GM21576 (cell line): ENCODE results near the gene PRKAG1.
"Not testable (repeated sequence)": the region's sequence is repeated elsewhere in the genome, so short reads cannot be mapped to it uniquely, and the experiment has no call there.

Source experiments
- ATAC-seq: cut with Tn5 transposase; IDR thresholded peaks from one replicate; pipeline ENCODE4 v1.9.1; 2021; ENCODE audit warnings: mild to moderate bottlenecking, moderate library complexity; ENCODE audit not compliant: unreplicated experiment

PRKAG1 gene

DNA sequence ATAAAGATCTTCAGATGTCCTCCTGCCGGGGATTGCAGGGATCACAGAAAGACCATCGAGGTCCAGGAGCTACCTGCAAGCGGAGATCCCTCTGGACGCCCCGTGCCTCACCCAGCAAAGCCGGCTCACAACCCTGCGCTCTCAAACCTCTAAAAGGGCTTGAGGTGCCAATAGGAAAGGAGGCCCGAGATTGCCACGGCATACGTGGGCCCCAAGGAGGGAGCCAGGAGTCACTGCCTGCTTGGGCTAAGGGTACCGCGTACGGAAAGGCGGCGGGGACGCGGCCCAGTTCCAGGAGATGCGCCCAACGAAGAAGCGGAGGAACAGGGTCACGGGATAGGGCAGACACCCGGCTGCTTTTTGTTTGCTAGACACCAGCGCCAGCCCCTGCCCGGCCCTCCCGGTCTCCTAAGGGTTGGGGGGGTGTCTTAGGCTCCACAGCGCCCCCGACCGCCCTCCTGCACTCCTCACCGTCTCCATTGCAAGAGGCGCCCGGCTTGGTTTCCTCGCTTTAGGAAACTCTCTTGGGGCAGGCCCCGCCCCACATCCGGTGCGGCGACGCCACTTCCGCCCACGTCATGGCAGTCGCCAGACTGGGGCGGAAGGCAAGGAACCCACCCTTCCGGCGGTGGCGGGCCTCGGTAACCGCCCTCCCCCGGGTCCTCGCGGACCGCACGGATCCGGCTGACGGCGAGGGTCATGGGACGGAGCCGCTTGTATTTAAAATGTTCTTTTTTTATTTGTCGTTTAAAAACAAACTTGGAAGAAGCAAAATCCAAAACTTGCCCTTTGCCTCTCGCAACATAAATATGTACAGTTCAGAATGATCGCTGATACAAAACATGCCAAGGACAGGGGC is at the start of gene PRKAG1:
PRKAG1 (minus strand) TSS at position 516 of the 859 bp plus-strand sequence; CDS start at position 480, 36 bp downstream.
- ATAC-seq: peak; percentile 84

DNA sequence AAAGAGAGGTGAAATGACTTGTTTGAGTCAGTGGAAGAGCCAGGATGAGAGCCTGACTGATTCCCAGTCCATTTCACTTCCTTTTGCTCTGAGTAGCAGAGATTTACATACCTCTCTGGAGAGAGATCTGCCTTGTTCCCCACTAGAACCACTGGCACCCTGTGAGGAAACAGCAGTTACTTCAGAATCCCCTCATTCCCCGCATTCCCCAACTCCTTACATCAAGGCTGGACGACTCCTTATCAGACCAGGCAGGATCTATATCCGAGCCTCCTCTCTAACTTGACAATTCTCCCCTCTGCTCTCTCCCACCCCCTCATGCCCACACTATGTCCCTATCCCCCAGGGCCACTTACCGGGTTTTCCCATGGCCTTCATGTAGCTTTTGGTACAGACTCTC is 47.5 kb upstream of the PRKAG1 start:
- no peak for ATAC-seq

DNA sequence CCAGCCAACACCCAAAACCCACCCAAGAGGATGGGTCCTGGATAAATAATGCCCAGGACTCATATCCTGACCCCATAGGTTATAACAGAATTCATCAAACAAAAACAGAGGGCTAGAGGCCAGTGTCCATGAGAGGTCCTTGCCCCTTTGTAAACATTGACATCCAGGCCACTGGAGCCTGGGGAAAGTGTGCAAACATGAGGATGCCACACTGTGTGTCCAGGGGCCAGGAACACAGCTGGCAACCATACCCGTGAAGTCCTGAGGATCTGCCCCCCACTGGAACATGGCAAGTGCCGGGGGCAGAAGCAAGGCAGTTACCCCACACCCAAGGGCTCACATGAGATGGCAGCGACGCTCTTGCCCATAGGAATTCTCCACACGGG is 46.2 kb upstream of the PRKAG1 start:
- ATAC-seq: no peak

DNA sequence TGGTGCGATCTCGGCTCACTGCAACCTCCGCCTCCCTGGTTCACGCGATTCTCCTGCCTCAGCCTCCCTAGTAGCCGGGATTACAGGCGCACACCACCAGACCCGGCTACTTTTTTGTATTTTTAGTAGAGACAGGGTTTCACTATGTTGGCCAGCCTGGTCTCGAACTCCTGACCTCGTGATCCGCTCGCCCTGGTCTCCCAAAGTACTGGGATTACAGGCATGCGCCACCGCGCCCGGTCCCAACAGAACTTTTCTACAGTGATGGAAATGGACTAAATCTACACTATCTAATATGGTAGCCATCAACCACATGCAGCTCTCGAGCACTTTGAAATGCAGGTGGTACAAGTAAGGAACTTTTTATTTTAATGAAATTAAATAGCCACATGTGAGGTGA is 43.3 kb upstream of the PRKAG1 start:
- not testable (repeated sequence) for ATAC-seq

DNA sequence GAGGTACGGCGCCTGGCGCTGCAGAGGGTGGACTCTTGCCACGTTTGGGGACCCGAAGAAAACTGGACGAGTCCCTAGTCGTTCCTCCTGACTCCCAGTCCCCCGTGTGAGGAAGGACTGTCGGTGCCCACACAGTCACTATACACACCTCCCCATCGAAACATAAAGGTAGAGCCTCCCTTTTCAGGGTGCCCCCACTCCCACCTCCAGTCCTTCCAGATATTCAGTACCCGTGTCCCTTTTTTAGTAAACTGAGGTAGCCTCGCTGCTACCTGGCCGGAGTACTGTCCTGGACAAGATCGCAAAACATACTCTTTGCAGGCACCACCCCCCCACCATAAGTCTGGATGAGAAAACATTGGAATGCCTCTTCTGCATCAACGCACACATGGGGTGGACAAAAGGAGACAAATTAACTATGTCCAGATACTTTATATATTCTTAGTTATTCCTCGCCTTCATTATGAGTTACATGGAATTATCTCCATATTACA is 42.6 kb upstream of the PRKAG1 start:
- ATAC-seq: no peak

DNA sequence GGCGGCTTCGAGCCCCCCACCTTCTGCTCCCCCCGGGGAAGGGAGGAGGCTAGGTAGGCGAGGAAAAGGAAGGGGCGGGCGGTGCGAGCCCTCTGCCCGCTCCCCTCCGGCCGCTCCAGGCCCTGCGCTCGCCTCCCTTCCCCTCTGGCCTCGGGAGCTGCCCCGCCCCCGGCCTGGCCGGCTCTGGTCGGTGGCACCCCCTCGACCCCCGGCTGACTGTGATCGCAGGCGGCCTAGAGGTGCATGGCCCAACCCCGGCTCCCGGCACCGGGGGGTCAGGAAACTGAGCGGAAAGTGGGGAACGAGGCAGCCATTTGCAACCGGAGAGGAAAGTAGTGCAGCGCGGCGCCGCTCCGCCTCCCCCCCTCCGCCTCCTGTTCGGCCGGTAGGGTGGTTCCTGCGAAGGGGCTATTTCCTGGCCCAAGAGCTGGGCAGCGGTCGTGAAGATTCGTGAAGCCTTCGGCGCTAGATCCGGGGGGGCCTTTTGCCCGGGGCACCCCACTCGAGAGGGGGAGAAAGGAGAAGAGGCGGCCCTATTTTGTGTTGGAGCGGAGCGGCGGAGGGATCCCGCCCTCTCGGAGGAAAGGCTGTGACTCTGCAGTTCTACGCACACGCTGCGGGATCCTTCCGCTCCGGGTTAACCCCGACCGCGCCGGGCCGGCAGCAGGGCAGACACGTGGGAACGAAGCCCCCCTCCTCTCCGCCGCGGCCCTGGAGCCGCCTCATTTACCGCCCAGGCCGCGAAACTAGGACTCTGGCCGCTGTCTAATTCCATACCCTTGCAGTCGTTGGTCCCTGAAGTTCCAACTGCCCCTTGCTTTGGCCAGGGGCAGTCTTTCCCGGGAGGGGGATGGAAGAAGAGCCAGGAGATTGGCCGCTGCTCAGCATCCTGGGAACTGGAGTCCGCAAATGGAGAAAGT is 41.9 kb upstream of the PRKAG1 start, which contains the start of gene KMT2D:
KMT2D (minus strand) TSS at position 558 of the 920 bp plus-strand sequence. CDS start 5,470 bp downstream, outside the sequence.
- no peak for ATAC-seq

DNA sequence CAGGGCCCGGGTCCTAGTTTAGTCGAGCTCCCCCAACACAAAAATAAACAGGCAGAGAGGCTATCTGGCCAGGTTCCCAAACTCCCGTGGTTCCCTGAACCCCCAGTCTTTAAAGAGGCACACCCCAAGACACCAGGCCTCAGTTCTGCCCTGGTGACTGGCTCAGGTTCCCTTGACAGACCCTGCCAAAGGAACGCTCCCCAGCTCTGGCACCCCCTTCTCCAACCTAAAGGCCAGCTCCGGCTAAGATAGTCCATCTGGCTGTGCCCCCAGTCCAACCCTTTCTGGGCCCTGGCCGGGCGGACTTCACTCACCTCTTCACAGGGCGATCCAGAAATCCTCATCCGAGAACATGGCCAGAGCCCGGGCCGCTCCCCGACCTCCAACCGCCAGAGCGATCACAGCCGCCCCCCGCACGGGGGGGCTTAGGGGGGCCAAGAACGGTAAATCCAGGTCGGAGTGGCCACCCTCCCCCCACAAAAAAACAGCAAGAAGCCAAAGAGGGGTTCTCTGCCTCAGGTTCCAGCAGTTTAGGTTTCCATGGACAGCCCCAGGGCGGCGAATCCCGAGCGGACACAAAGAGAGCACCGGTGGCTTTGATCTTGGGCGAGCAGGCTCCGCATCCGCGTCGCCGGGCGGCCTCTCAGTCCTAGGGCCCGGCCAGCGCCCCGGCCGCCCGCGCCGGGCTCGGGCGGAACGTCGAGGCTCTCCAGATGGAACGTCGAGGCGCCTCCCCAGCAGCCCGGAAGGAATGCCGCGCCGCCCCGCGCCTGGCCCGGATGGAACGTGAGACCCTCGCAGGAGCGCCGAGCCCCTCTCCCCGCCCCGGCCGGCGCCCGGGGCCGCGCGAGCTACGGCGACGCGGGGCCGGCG is 41.0 kb upstream of the PRKAG1 start:
- ATAC-seq: no peak

DNA sequence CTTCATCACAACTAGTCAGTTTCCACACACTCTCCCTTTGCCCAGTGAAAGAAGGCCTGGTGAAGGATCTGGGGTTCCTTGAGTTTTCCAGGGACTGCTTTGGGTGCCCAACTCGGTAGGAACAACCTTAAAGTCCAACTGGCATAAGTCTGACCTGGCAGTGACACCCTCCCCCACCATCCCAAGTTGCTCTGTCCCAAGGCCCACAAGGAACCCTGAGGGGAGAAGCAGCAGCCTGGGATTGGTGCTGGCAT is 40.4 kb upstream of the PRKAG1 start:
- ATAC-seq: no peak

DNA sequence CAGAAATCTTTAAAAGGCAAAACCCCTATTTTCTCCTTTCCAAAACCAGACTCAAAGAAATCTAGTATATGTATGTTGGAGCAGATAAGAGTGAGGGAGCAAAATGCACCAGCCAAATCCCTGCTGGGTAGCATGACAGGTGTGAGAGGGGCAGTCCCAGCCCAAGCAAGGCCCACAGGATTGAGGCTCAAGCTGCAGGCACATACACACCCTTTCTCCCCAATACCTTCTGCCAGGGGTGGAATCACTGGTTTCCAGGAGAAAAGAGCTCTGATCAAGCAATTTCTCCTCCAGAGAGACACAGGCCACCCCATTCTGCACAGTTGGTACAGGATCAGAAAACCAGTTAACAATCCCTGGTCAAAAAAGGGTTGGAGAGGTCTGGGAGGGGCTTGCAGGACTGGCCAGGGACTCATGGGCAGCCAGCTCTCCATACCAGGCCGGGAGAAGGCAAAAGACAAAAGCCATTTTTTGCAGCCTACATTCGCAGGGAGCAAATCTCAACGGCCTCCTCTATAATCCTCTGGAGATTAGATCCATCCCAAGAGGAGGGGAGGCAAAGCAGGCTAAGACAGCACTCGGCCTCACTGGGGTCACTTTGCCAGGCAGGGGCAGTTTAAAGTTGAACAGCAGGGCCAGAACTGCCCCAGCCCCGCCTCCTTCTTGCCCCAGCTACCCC is 39.9 kb upstream of the PRKAG1 start:
- ATAC-seq: no peak

DNA sequence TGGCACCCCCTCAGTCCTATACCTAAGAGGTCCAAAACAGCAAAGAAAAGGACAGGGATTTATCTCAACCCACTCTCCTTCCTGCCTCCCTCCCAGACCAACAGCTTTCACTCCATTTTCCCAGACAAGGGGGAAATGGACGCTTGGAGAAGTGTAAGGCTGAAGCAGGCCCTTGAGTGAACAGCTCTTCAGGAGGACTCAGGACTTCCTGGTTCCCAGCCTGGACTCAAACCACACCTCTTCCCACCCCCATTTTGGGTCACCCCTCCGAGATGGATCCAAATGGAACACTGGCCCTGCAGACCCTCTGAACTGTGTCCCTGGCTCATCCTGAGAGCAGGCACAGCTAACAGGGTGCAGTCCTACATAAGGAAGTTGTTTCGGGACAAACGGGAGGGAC is 39.3 kb upstream of the PRKAG1 start:
- no peak for ATAC-seq

DNA sequence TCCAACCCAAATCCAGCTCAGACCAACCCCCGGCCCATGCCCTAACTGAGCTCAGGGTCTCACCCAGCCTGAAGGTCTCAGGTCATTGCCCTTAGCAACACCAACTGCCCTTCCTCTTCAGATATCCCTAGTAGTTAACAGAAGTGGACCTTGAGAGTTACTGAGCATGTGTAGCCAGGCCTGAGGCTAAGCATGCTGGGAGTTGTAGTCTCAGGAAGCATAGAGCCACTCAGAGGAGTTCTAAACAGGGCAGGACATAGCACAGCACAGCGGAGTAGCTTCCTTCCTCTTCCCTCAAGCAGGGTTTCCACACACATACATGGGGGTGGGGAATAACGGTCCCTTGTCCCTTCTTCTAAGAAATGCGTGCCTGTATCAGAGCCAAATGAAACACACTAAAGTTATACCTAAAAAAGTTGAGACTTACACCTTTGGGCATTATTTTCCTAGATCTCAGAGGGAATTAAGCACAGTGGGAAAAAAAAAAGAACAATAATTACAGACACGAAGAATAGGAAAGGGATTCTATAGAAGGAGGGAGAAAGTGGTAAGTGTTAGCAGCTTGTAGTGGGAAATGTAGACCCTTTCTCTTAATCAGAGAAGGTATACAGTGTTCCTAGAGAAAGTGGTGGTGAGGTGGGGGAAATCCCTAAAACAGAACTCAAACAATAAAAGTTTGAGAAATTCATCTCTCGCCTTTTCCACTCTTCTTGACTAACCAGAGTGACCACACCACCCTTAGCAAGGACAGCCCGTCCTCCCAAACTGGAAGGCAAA is 37.6 kb upstream of the PRKAG1 start:
- peak; percentile 68 for ATAC-seq

DNA sequence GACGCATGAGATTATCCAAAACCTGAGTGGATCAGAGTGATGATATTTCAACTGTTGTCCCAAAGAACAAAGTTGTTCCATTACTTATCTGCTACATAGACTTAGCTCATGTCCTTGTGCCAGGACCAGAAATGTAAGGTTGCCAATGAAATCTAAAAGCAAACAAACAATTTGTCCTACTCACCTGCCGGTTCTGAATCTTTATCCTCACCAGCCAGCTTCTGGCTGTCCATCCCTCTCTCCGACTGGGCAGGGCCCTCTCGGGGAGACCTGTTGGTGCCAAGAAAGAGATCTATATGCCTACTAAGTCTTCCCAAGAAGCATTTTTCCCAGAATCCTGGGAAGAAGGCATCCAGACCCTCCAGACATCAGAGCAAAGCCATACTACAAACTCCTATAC is 36.5 kb upstream of the PRKAG1 start:
- no peak for ATAC-seq

DNA sequence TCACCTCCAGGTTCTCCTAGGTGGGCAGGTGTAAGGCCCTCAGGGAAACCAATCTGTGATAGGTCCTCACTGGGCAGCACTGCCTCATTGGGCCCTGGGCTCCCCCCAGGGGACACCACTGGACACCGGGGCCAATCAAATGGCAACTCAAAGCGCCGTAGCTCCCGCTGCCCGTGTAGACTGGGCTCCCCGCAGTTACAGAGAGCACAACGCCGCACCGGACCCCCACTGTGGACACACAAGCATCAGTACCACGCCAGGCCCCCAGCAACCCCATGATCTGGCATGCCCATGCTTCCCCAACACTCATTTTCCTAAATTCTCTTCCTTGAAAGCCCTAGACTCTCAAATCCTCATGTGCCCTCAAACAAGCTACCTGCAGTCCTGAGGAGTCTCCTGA is 35.9 kb upstream of the PRKAG1 start:
- ATAC-seq: no peak

DNA sequence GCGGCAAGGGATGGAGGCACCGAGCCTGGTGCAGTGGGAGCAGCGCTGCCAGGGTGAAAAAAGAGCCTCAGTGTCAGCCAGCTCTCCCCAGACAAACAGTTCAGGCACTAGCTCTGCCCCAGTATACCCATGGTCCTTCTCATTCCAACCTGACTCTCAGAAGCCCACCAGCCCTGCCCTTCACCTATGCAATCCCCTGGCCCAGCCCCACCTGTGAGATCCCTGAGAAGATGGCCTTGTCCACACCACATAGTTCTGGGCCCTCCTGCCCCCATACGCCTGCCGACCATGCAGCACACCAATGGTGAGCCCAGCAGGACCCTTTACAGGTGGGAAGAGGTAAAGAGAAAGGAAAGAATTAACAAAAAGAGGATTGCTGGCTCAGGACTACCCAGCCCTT is 35.5 kb upstream of the PRKAG1 start:
- no peak for ATAC-seq

DNA sequence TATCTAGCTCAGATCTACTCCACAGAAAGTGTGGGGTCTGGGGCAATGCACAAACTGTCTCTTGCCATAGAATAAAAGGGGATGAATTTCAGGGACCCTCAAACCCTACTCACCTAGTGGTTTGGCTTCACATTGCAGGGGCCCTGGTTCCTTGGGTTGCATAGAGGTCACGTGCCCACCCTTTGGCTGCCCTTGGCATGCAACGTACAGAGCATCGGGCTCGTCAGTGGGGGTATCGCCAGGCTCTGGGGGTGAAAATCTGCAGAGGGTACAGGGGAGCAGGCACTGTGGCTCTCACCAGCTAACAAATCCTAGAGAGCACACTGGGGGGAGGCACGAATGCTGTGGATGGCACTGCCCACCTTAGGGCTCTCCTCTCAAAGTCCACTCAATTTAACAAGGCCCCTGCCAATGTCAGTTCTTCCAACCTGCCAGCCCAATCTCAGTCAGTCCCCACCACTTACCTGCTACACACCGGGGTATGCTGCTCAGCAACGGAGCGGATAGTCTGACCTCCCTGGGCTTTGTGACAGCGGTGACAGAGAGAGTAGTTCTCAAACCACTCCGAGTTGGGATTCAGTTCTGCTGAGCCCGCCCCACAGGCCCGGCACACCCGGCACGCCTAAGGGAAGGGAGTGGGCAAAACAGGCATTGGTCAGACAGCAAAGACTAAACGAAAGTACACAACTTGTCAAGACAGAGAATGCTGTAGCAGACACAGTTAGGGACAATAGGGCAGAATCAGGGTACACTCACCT is 34.1 kb upstream of the PRKAG1 start:
- no peak for ATAC-seq

DNA sequence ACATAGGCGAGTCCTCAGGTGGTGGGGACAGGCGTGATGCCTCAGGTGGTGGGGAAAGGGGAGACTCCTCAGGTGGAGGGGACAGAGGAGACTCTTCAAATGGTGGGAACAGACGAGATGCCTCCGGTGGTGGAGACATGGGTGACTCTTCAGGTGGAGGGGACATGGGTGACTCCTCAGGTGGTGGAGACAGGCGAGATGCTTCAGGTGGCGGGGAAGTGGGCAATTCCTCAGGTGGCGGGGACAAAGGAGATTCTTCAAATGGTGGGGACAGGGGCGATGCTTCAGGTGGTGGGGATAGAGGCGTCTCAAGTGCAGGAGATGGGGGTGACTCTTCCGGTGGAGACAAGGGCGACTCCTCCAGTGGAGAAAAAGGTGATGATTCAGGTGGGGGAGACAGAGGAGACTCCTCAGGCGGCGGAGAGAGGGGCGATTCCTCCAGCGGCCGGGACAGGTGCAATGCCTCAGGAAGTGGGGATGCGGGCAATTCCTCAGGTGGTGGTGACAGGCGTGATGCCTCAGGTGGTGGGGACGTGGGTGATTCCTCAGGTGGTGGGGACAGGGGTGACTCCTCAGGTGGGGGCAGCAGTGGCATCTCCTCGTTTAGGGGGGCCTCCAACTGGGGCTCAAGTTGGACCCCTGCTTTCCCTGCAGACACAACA is 33.3 kb upstream of the PRKAG1 start:
- no peak for ATAC-seq

DNA sequence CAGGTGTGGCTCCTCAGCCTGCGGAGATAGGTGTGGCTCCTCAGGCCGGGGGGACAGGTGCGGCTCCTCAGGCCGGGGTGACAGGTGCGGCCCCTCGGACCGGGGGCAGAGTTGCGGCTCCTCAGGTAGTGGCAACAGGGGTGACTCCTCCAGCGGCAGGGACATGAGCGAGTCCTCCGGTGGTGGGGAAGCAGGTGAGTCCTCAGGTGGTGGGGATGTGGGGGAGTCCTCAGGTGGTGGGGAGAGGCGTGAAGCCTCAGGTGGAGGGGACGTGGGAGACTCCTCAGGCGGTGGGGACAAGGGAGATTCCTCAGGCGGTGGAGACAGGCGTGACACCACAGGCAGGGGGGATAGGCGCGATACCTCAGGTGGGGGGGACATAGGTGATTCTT is 32.8 kb upstream of the PRKAG1 start:
- ATAC-seq: no peak
